Mucosa of gallbladder (tissue), 1 donor: ENCODE data around the gene SH3RF3. TPM values are rescaled to one million over a fixed set of nuclear protein-coding genes. Genes with fewer than 3 reads are reported as not detected.
A peak's percentile ranks its signal among the peaks of the same experiment; 100 is the strongest.

ENCODE experiments used
- DNase-seq: peaks from one replicate; pipeline ENCODE4 v3.0.0-alpha.2; 2020; ENCODE audit warnings: low spot score
- total RNA-seq: library from RNA; stranded (reverse); gene quantifications from one replicate; pipeline ENCODE4 v1.2.1, GENCODE V29; 2021
- donor health status: DM: no; HTN: no; CAD: no.

SH3RF3 gene
- total RNA-seq, 1 donor from 2014 or later: 11.5 TPM

- DNase-seq: no peak
These were observed 176.6 kb downstream of the SH3RF3 start for GRCh38 chr2:109305490-109306167.

GRCh38 chr2:109306190-109306589 lies 177.2 kb downstream of the SH3RF3 start:
- DNase-seq: no peak

GRCh38 chr2:109311771-109312170 lies 182.8 kb downstream of the SH3RF3 start:
- DNase-seq: no peak

GRCh38 chr2:109312902-109313301 lies 183.9 kb downstream of the SH3RF3 start:
- no peak for DNase-seq

- DNase-seq: no peak
These were observed 184.3 kb downstream of the SH3RF3 start for GRCh38 chr2:109313343-109313742.

GRCh38 chr2:109316091-109316490 lies 187.1 kb downstream of the SH3RF3 start:
- no peak for DNase-seq

GRCh38 chr2:109317471-109318095 lies 188.6 kb downstream of the SH3RF3 start:
- DNase-seq: no peak

- peak; percentile 71 for DNase-seq
These were observed 189.3 kb downstream of the SH3RF3 start for GRCh38 chr2:109318150-109318948.

- no peak for DNase-seq
These were observed 189.9 kb downstream of the SH3RF3 start for GRCh38 chr2:109318949-109319342.

GRCh38 chr2:109320195-109320922 lies 191.4 kb downstream of the SH3RF3 start:
- DNase-seq: no peak

GRCh38 chr2:109321570-109321969 lies 192.6 kb downstream of the SH3RF3 start:
- DNase-seq: no peak

GRCh38 chr2:109322111-109322510 lies 193.1 kb downstream of the SH3RF3 start:
- peak; percentile 82 for DNase-seq

- DNase-seq: no peak
These were observed 193.6 kb downstream of the SH3RF3 start for GRCh38 chr2:109322641-109323040.

GRCh38 chr2:109324861-109325260 lies 195.9 kb downstream of the SH3RF3 start:
- DNase-seq: peak; percentile 64

- no peak for DNase-seq
These were observed 196.6 kb downstream of the SH3RF3 start for GRCh38 chr2:109325570-109325969.

- no peak for DNase-seq
These were observed 197.3 kb downstream of the SH3RF3 start for GRCh38 chr2:109326306-109326705.

GRCh38 chr2:109330056-109330455 lies 201.1 kb downstream of the SH3RF3 start:
- DNase-seq: no peak

- no peak for DNase-seq
These were observed 202.1 kb downstream of the SH3RF3 start for GRCh38 chr2:109331081-109331480.

GRCh38 chr2:109331896-109332848 lies 203.2 kb downstream of the SH3RF3 start:
- peak; percentile 64 for DNase-seq

- DNase-seq: no peak
These were observed 203.9 kb downstream of the SH3RF3 start for GRCh38 chr2:109332880-109333279.
